ENCODE results near the gene CLN5.

The CLN5 gene

GRCh38 chr13:77040835-77041234 lies 49.0 kb downstream of the CLN5 start:
- no peak for TF ChIP-seq CTCF (conservative IDR thresholded peaks at IDR 0.05; ENCODE audit: low read depth, low read length)
- H3K4me3 ChIP-seq (ENCODE audit: low read length): no peak overlapping the region
- no peak for DNase-seq (ENCODE audit: low read depth)

GRCh38 chr13:77042566-77043177 lies 50.8 kb downstream of the CLN5 start:
- TF ChIP-seq CTCF (conservative IDR thresholded peaks at IDR 0.05; ENCODE audit: low read depth, low read length): no peak
- no peak for DNase-seq (ENCODE audit: low read depth)
- no peak overlapping the region for H3K4me3 ChIP-seq (ENCODE audit: low read length)

- no peak for TF ChIP-seq CTCF (conservative IDR thresholded peaks at IDR 0.05; ENCODE audit: low read depth, low read length)
- DNase-seq (ENCODE audit: low read depth): no peak
- H3K4me3 ChIP-seq (ENCODE audit: low read length): no peak overlapping the region
Measured at GRCh38 chr13:77047649-77048343, 55.9 kb downstream of the CLN5 start.

- no peak for DNase-seq (ENCODE audit: low read depth)
- no peak overlapping the region for H3K4me3 ChIP-seq (ENCODE audit: low read length)
- no peak for TF ChIP-seq CTCF (conservative IDR thresholded peaks at IDR 0.05; ENCODE audit: low read depth, low read length)
Measured at GRCh38 chr13:77048681-77049080, 56.8 kb downstream of the CLN5 start.

- H3K4me3 ChIP-seq (ENCODE audit: low read length): no peak overlapping the region
- TF ChIP-seq CTCF (conservative IDR thresholded peaks at IDR 0.05; ENCODE audit: low read depth, low read length): no peak
- no peak for DNase-seq (ENCODE audit: low read depth)
Measured at GRCh38 chr13:77053192-77053591, 61.3 kb downstream of the CLN5 start.

Measured in retinal pigment epithelial cell (primary cell).